Osteoblast (primary cell): ENCODE data around the gene NMU. TPM values are rescaled to one million over a fixed set of nuclear protein-coding genes. Genes with fewer than 3 reads are reported as not detected.

ENCODE experiments used
- DNase-seq: peaks from one replicate; pipeline ENCODE4 v3.0.0; 2011; ENCODE audit warnings: low spot score, mixed read lengths; ENCODE audit not compliant: insufficient read length; ENCODE audit errors: missing footprints
- H2AFZ ChIP-seq: 2 replicates; pipeline ENCODE4 v1.6.0; 2011; ENCODE audit warnings: mild to moderate bottlenecking, low read length
- H3K27ac ChIP-seq: 2 replicates; pipeline ENCODE4 v1.5.1; 2011; ENCODE audit warnings: mild to moderate bottlenecking, low read depth, low read length, moderate library complexity
- H3K27me3 ChIP-seq: 2 replicates; pipeline ENCODE4 v1.6.0; 2012; ENCODE audit warnings: mild to moderate bottlenecking, control low read depth, inconsistent platforms, low read length, moderate library complexity; ENCODE audit not compliant: insufficient read depth
- H3K36me3 ChIP-seq: 2 replicates; pipeline ENCODE4 v1.5.1; 2011; ENCODE audit warnings: mild to moderate bottlenecking, low read length, control low read depth, moderate library complexity; ENCODE audit not compliant: insufficient read depth
- H3K4me1 ChIP-seq: 2 replicates; pipeline ENCODE4 v1.5.1; 2011; ENCODE audit warnings: mild to moderate bottlenecking, low read length, control low read depth, moderate library complexity; ENCODE audit not compliant: insufficient read depth
- H3K4me2 ChIP-seq: 2 replicates; pipeline ENCODE4 v1.6.0; 2011; ENCODE audit warnings: mild to moderate bottlenecking, low read length; ENCODE audit not compliant: insufficient read depth
- H3K4me3 ChIP-seq: fragments of 200-600 bp; sonication (generic); 3 replicates; pipeline ENCODE4 v1.5.1; 2012; ENCODE audit warnings: mild to moderate bottlenecking, low read length, inconsistent platforms; ENCODE audit not compliant: insufficient read depth
- H3K79me2 ChIP-seq: 2 replicates; pipeline ENCODE4 v1.6.0; 2012; ENCODE audit warnings: mild to moderate bottlenecking, low read length, control low read depth, inconsistent platforms; ENCODE audit not compliant: insufficient read depth
- H3K9me3 ChIP-seq: 2 replicates; pipeline ENCODE4 v1.5.1; 2011; ENCODE audit warnings: low read depth, low read length, control low read depth
- H4K20me1 ChIP-seq: 2 replicates; pipeline ENCODE4 v1.6.0; 2012; ENCODE audit warnings: mild to moderate bottlenecking, low read length, control low read depth; ENCODE audit not compliant: insufficient read depth
- total RNA-seq: library from RNA; depleted of rRNA; stranded (reverse); fragments of >200 nt; gene quantifications from 2 replicates; pipeline ENCODE4 v1.2.3, GENCODE V29; 2012
- TF ChIP-seq, protein P1 (sequence below): IDR thresholded peaks from 2 replicates; pipeline ENCODE4 v1.5.1; 2011; ENCODE audit warnings: mild to moderate bottlenecking, low read depth, low read length, moderate library complexity; ENCODE audit errors: extremely low read depth

The NMU gene
- total RNA-seq, 1 donor, result not detected

DNA sequence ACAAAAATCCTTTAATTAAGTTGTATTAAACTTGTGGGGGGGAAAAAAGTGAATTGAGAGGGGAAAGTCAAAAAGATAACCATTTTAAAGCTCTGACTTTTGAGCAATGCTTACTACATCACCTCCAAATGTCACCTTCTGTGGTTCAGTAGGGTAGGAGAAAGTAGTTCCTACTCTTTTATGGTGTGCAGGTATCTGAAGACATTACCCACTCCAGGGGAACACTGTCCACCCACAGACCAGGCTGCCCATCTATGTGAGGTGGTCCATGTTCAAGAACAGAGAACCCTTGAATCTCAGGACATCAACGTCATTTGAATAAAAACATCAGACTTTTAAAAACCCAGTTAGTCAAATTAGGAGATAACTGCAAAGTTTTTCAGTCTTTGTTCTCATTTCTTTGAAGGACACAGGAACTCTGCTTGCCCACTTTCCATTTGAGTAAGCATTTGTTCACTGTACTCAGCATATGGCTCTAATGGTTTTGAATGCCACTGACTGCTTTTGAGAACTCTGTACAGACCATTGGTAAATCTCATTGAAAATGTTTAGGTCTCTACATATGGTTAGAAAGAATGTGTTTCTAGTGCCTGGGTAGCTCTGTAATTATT, 18.4 kb downstream of the NMU start:
- no peaks in the 10 kb centered on the region for H3K9me3 ChIP-seq
- H4K20me1 ChIP-seq, result no peaks in the 10 kb centered on the region
- TF ChIP-seq, protein P1, sequence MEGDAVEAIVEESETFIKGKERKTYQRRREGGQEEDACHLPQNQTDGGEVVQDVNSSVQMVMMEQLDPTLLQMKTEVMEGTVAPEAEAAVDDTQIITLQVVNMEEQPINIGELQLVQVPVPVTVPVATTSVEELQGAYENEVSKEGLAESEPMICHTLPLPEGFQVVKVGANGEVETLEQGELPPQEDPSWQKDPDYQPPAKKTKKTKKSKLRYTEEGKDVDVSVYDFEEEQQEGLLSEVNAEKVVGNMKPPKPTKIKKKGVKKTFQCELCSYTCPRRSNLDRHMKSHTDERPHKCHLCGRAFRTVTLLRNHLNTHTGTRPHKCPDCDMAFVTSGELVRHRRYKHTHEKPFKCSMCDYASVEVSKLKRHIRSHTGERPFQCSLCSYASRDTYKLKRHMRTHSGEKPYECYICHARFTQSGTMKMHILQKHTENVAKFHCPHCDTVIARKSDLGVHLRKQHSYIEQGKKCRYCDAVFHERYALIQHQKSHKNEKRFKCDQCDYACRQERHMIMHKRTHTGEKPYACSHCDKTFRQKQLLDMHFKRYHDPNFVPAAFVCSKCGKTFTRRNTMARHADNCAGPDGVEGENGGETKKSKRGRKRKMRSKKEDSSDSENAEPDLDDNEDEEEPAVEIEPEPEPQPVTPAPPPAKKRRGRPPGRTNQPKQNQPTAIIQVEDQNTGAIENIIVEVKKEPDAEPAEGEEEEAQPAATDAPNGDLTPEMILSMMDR, result no peak
- no peaks in the 10 kb centered on the region for H3K4me1 ChIP-seq
- H3K4me3 ChIP-seq, result no peak overlapping the region
- no peak overlapping the region for H2AFZ ChIP-seq
- H3K36me3 ChIP-seq, result no peaks in the 10 kb centered on the region
- DNase-seq, result no peak
- no peaks in the 10 kb centered on the region for H3K79me2 ChIP-seq
- no peak overlapping the region for H3K27ac ChIP-seq
- no peak overlapping the region for H3K4me2 ChIP-seq
- H3K27me3 ChIP-seq, result no peaks in the 10 kb centered on the region

DNA sequence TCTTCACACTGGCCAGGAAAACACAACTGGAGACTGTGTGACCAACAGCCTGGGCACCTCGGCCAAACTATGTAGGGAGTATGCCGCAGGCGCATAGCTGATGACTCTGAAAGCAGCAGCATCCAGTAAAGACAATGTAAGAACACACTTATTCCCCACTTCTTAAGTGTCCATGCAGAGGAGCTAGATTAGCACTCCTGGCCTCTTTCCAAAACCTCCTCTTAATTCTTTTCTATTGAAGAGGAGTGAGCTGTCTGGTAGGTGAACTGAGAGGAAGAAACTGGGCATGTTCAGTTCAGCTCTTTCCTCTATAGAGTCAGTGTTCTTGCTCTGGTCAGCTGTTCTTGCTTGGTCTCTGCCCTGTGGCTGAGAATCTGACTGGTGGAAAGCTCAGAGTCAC, 21.1 kb downstream of the NMU start:
- no peak overlapping the region for H3K4me2 ChIP-seq
- no peaks in the 10 kb centered on the region for H3K79me2 ChIP-seq
- no peak overlapping the region for H3K4me3 ChIP-seq
- TF ChIP-seq, protein P1, result no peak
- H3K9me3 ChIP-seq, result no peaks in the 10 kb centered on the region
- H4K20me1 ChIP-seq, result no peaks in the 10 kb centered on the region
- H3K4me1 ChIP-seq, result no peaks in the 10 kb centered on the region
- no peak overlapping the region for H2AFZ ChIP-seq
- no peaks in the 10 kb centered on the region for H3K27me3 ChIP-seq
- no peaks in the 10 kb centered on the region for H3K36me3 ChIP-seq
- H3K27ac ChIP-seq, result no peak overlapping the region
- no peak for DNase-seq

DNA sequence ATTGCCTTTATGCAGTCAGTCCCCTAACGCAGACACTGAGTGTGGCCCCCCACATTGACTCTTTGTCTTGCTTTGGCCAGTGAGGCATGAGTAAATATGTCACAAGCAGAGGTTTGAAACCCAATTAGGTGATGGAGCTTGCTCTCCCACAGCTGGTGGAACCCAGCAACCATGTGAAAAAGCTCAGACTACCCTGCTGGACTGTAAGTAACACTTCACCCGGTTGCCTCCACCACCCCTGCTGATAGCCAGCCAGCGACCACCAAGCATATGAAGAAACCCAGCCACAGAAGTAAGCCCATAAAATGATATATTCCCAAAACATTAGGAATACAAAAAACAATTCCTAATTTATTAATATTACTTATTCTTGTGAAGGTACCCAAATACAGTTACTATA, 22.5 kb downstream of the NMU start:
- no peak for DNase-seq
- TF ChIP-seq, protein P1, result no peak
- no peak overlapping the region for H3K4me3 ChIP-seq
- H3K4me2 ChIP-seq, result no peak overlapping the region
- H3K36me3 ChIP-seq, result no peaks in the 10 kb centered on the region
- no peaks in the 10 kb centered on the region for H3K9me3 ChIP-seq
- no peaks in the 10 kb centered on the region for H3K27me3 ChIP-seq
- H3K27ac ChIP-seq, result no peak overlapping the region
- no peaks in the 10 kb centered on the region for H3K79me2 ChIP-seq
- no peaks in the 10 kb centered on the region for H4K20me1 ChIP-seq
- no peaks in the 10 kb centered on the region for H3K4me1 ChIP-seq
- no peak overlapping the region for H2AFZ ChIP-seq

DNA sequence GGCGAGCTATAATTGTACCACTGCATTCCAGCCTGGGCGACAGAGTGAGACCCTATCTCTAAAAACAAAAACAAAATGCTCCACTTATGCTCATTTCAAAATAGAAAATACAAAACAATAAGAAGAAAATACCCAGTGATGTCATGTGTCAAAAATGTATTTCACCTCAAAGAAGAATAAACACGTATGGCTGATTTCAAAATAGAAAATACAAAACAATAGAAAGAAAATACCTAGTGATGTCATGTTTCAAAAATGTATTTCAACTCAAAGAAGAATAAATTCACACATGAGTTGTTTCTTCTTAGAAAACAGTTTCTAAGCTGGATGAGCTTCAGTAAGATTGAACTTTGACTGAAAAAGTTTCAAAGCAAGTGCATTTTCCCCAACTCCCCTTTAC, 23.8 kb downstream of the NMU start:
- Histone ChIP-seq H3K4me3 (no peak overlapping the region), H3K9me3 (no peaks in the 10 kb centered on the region), H2AFZ (no peak overlapping the region), H3K27me3 (no peaks in the 10 kb centered on the region), H3K79me2 (no peaks in the 10 kb centered on the region), H3K4me1 (no peaks in the 10 kb centered on the region), H4K20me1 (no peaks in the 10 kb centered on the region), H3K4me2 (no peak overlapping the region), H3K36me3 (no peaks in the 10 kb centered on the region), H3K27ac (no peak overlapping the region)
- TF ChIP-seq, protein P1, result no peak
- no peak for DNase-seq
